RWPE2 (cell line): ENCODE measurements around the gene ANK2.
A peak's percentile ranks its signal among the peaks of the same experiment; 100 is the strongest.

Experiments
- ATAC-seq: fragments of 200-7000 bp; cut with Tn5 transposase; 3 replicates; pipeline ENCODE4 v1.9.1; 2021; ENCODE audit warnings: low read depth
- DNase-seq: peaks from one replicate; pipeline ENCODE4 v3.0.0-alpha.2; 2020; ENCODE audit warnings: low spot score
- H3K27ac ChIP-seq: fragments of 450-650 bp; 2 replicates; pipeline ENCODE4 v1.5.1; 2017; ENCODE audit warnings: mild to moderate bottlenecking; ENCODE audit not compliant: poor library complexity, severe bottlenecking
- H3K27me3 ChIP-seq: fragments of 250-450 bp; sonication (Bioruptor Pico); 2 replicates; pipeline ENCODE4 v1.5.1; 2021; ENCODE audit warnings: mild to moderate bottlenecking, moderate library complexity; ENCODE audit not compliant: insufficient read depth, poor library complexity, severe bottlenecking
- H3K36me3 ChIP-seq: fragments of 250-450 bp; sonication (Bioruptor Pico); 2 replicates; pipeline ENCODE4 v1.5.1; 2020; ENCODE audit warnings: low read depth, mild to moderate bottlenecking, moderate library complexity
- H3K4me1 ChIP-seq: fragments of 250-450 bp; sonication (Bioruptor Pico); 2 replicates; pipeline ENCODE4 v1.5.1; 2021; ENCODE audit warnings: mild to moderate bottlenecking, moderate library complexity; ENCODE audit not compliant: insufficient read depth, poor library complexity, severe bottlenecking
- H3K4me3 ChIP-seq: fragments of 250-450 bp; sonication (Bioruptor Pico); 2 replicates; pipeline ENCODE4 v1.5.1; 2021; ENCODE audit warnings: mild to moderate bottlenecking, moderate library complexity; ENCODE audit not compliant: severe bottlenecking
- H3K9me3 ChIP-seq: fragments of 250-450 bp; sonication (Bioruptor Pico); 2 replicates; pipeline ENCODE4 v1.5.1; 2021; ENCODE audit warnings: mild to moderate bottlenecking, moderate library complexity; ENCODE audit not compliant: severe bottlenecking
- CTCF ChIP-seq: fragments of 450-650 bp; IDR thresholded peaks from one replicate; pipeline ENCODE4 v1.5.1; 2017; ENCODE audit warnings: mild to moderate bottlenecking, moderate library complexity; ENCODE audit not compliant: poor library complexity, severe bottlenecking

ANK2 gene

GRCh38 chr4:113169368-113169767, 119.9 kb downstream of the ANK2 start:
- ATAC-seq (0 out of 3 replicates have a peak, but pooled peaks have one; percentile 41), DNase-seq (no peak)
- H3K27ac ChIP-seq = no peak overlapping the region
- H3K4me3 ChIP-seq = no peak overlapping the region
- no peaks in the 10 kb centered on the region for H3K36me3 ChIP-seq
- no peaks in the 10 kb centered on the region for H3K4me1 ChIP-seq
- no peaks in the 10 kb centered on the region for H3K27me3 ChIP-seq
- no peak for TF ChIP-seq CTCF
- H3K9me3 ChIP-seq = no peaks in the 10 kb centered on the region

- H3K4me3 ChIP-seq = no peak overlapping the region
- no peaks in the 10 kb centered on the region for H3K27me3 ChIP-seq
- TF ChIP-seq CTCF = no peak
- no peaks in the 10 kb centered on the region for H3K4me1 ChIP-seq
- no peak for DNase-seq
- no peaks in the 10 kb centered on the region for H3K36me3 ChIP-seq
- H3K27ac ChIP-seq = no peak overlapping the region
- no peak for ATAC-seq
- H3K9me3 ChIP-seq = no peaks in the 10 kb centered on the region
Observed at GRCh38 chr4:113170115-113170804, 120.8 kb downstream of the ANK2 start.

- no peaks in the 10 kb centered on the region for H3K9me3 ChIP-seq
- H3K36me3 ChIP-seq = no peaks in the 10 kb centered on the region
- H3K4me1 ChIP-seq = no peaks in the 10 kb centered on the region
- DNase-seq = no peak
- H3K27ac ChIP-seq = no peak overlapping the region
- no peaks in the 10 kb centered on the region for H3K27me3 ChIP-seq
- ATAC-seq = no peak
- no peak overlapping the region for H3K4me3 ChIP-seq
- TF ChIP-seq CTCF = no peak
Observed at GRCh38 chr4:113170805-113171468, 121.5 kb downstream of the ANK2 start.

- no peak for ATAC-seq
- Histone ChIP-seq H3K4me1 (no peaks in the 10 kb centered on the region), H3K27me3 (no peaks in the 10 kb centered on the region), H3K27ac (no peak overlapping the region), H3K4me3 (no peak overlapping the region), H3K9me3 (no peaks in the 10 kb centered on the region), H3K36me3 (no peaks in the 10 kb centered on the region)
- DNase-seq = no peak
- no peak for TF ChIP-seq CTCF
Observed at GRCh38 chr4:113173126-113173792, 123.8 kb downstream of the ANK2 start.

- Histone ChIP-seq H3K9me3 (no peaks in the 10 kb centered on the region), H3K36me3 (no peaks in the 10 kb centered on the region), H3K27me3 (no peaks in the 10 kb centered on the region), H3K4me1 (no peaks in the 10 kb centered on the region), H3K4me3 (no peak overlapping the region), H3K27ac (no peak overlapping the region)
- TF ChIP-seq CTCF = no peak
- DNase-seq = no peak
- ATAC-seq = no peak
Observed at GRCh38 chr4:113173793-113174264, 124.4 kb downstream of the ANK2 start.
